HCT116 (cell line): ENCODE measurements around the gene TEKT3. TPM values are rescaled to one million over a fixed set of nuclear protein-coding genes. Genes with fewer than 3 reads are reported as not detected.

Source experiments
- ATAC-seq: fragments of 200-7000 bp; cut with Tn5 transposase; 2 replicates; pipeline ENCODE4 v1.9.1; 2020; ENCODE audit warnings: mild to moderate bottlenecking, moderate library complexity
- BruUV-seq: library from RNA; stranded (reverse); fragments of 400-500 nt; replicated peaks from 2 replicates; lab custom pipeline; 2021; lab: Mats Ljungman, UMichigan
- CTCF ChIA-PET: fragments of 300-600 bp; sonication (Branson Sonifier 250); formaldehyde crosslinking; loops from one replicate; lab custom pipeline; 2021; ENCODE audit warnings: antibody characterized with exemption; lab: Charles Lee
- POLR2A ChIA-PET: fragments of 300-600, 350-600 bp; sonication (Branson Sonifier 250); formaldehyde crosslinking; loops from one replicate; lab custom pipeline; 2021; ENCODE audit warnings: antibody characterized with exemption; lab: Charles Lee
- RAD21 ChIA-PET, 2 experiments: fragments of 300-600 bp; sonication (Branson Sonifier 250); formaldehyde crosslinking; loops; one replicate each; lab custom pipeline; 2023; ENCODE audit warnings: low total read pairs in 2 of 2; ENCODE audit not compliant: uncharacterized antibody in 2 of 2, unreplicated experiment in 2 of 2, low non-redundant PET in 1 of 2; lab: Charles Lee
- DNase-seq: peaks from one replicate; pipeline ENCODE4 v3.0.0-alpha.2; 2010; ENCODE audit warnings: low read depth, low spot score
- H2AFZ ChIP-seq: fragments of 200-600 bp; shearing (Covaris generic), sonication (generic); 2 replicates; pipeline ENCODE4 v1.6.1; 2017; ENCODE audit warnings: low read depth, mixed run types, mixed read lengths, antibody characterized with exemption, low read length; ENCODE audit not compliant: poor library complexity, severe bottlenecking
- H3K27ac ChIP-seq: 2 replicates; pipeline ENCODE4 v1.5.1; 2012; ENCODE audit warnings: low read depth, low read length
- H3K27me3 ChIP-seq: fragments of 200-600 bp; sonication (generic); 2 replicates; pipeline ENCODE4 v1.6.1; 2016; ENCODE audit warnings: mixed run types, low read length, mixed read lengths; ENCODE audit not compliant: insufficient read depth
- H3K36me3 ChIP-seq, 2 experiments: fragments of 200-500 bp in 1 of 2; fragments of 200-600 bp in 1 of 2; sonication (Bioruptor generic) in 1 of 2; sonication (generic) in 1 of 2; 2 replicates each; pipeline versions ENCODE4 v1.5.1 to v1.6.1; 2014 to 2016; ENCODE audit warnings: low read length in 2 of 2, inconsistent platforms in 1 of 2, mixed read lengths in 1 of 2, mixed run types in 1 of 2; ENCODE audit not compliant: insufficient read depth in 2 of 2, control insufficient read depth in 1 of 2
- H3K4me1 ChIP-seq, 2 experiments: fragments of 200-600 bp in 1 of 2; sonication (generic) in 1 of 2; 2 replicates each; pipeline versions ENCODE4 v1.5.1 to v1.6.1; 2012 to 2017; ENCODE audit warnings: low read length in 2 of 2, inconsistent platforms in 1 of 2, mild to moderate bottlenecking in 1 of 2, mixed read lengths in 1 of 2, mixed run types in 1 of 2, moderate library complexity in 1 of 2; ENCODE audit not compliant: insufficient read depth in 2 of 2, control insufficient read depth in 1 of 2
- H3K4me2 ChIP-seq: fragments of 200-600 bp; sonication (generic); 2 replicates; pipeline ENCODE4 v1.6.1; 2017; ENCODE audit warnings: mixed run types, low read length, mixed read lengths
- H3K4me3 ChIP-seq, 2 experiments: fragments of 200-600 bp in 1 of 2; sonication (generic) in 1 of 2; replicated peaks in 1 of 2; 2 replicates each; pipeline ENCODE4 v1.5.1; 2011 to 2016; ENCODE audit warnings: low read length in 2 of 2, control low read depth in 1 of 2, low read depth in 1 of 2, mild to moderate bottlenecking in 1 of 2, mixed read lengths in 1 of 2, mixed run types in 1 of 2
- H3K79me2 ChIP-seq: fragments of 200-600 bp; sonication (generic); 2 replicates; pipeline ENCODE4 v1.6.1; 2017; ENCODE audit warnings: mild to moderate bottlenecking, mixed run types, low read length, moderate library complexity, mixed read lengths; ENCODE audit not compliant: insufficient read depth
- H3K9ac ChIP-seq: fragments of 200-600 bp; sonication (generic); 2 replicates; pipeline ENCODE4 v1.6.1; 2016; ENCODE audit warnings: low read length, mixed read lengths
- H3K9me2 ChIP-seq: fragments of 200-600 bp; sonication (generic), shearing (Covaris generic); 2 replicates; pipeline ENCODE4 v1.6.1; 2017; ENCODE audit warnings: mixed run types, mild to moderate bottlenecking, moderate library complexity; ENCODE audit not compliant: insufficient read depth
- H3K9me3 ChIP-seq, 2 experiments: fragments of 200-500 bp in 1 of 2; fragments of 200-600 bp in 1 of 2; sonication (Bioruptor generic) in 1 of 2; sonication (generic) in 1 of 2; 2 replicates each; pipeline ENCODE4 v1.6.1; 2014 to 2017; ENCODE audit warnings: low read length in 2 of 2, mixed read lengths in 2 of 2, inconsistent platforms in 1 of 2, low read depth in 1 of 2, mild to moderate bottlenecking in 1 of 2, mixed run types in 1 of 2, moderate library complexity in 1 of 2; ENCODE audit not compliant: control insufficient read depth in 1 of 2, insufficient read depth in 1 of 2
- H4K20me1 ChIP-seq: fragments of 200-600 bp; sonication (generic), shearing (Covaris generic); 2 replicates; pipeline ENCODE4 v1.6.1; 2017; ENCODE audit warnings: mixed run types, mild to moderate bottlenecking, moderate library complexity; ENCODE audit not compliant: insufficient read depth
- CEBPB ChIP-seq: IDR thresholded peaks from 2 replicates; pipeline ENCODE4 v1.6.1; 2012; ENCODE audit warnings: low read depth
- ELF1 ChIP-seq: IDR thresholded peaks from 2 replicates; pipeline ENCODE4 v1.6.1; 2012; ENCODE audit warnings: low read depth, borderline replicate concordance
- MAX ChIP-seq: IDR thresholded peaks from 2 replicates; pipeline ENCODE4 v1.6.1; 2012
- RAD21 ChIP-seq: IDR thresholded peaks from 2 replicates; pipeline ENCODE4 v1.6.1; 2012; ENCODE audit warnings: low read depth, mild to moderate bottlenecking
- REST ChIP-seq: IDR thresholded peaks from 2 replicates; pipeline ENCODE4 v1.6.1; 2012; ENCODE audit warnings: low read depth
- SIN3A ChIP-seq: IDR thresholded peaks from 2 replicates; pipeline ENCODE4 v1.6.1; 2012; ENCODE audit warnings: low read depth
- SRF ChIP-seq: IDR thresholded peaks from 2 replicates; pipeline ENCODE4 v1.6.1; 2012; ENCODE audit warnings: low read depth
- TCF7L2 ChIP-seq: IDR thresholded peaks from 2 replicates; pipeline ENCODE4 v1.7.0; 2011; ENCODE audit warnings: borderline replicate concordance, inconsistent platforms; ENCODE audit not compliant: insufficient read depth, insufficient read length; ENCODE audit errors: extremely low read depth
- YY1 ChIP-seq: IDR thresholded peaks from 2 replicates; pipeline ENCODE4 v1.6.1; 2011; ENCODE audit warnings: low read length, low read depth, moderate library complexity, mild to moderate bottlenecking; ENCODE audit not compliant: insufficient replicate concordance; ENCODE audit errors: extremely low read depth
- ZBTB33 ChIP-seq: IDR thresholded peaks from 2 replicates; pipeline ENCODE4 v1.6.1; 2011; ENCODE audit warnings: mild to moderate bottlenecking, low read length, moderate library complexity; ENCODE audit not compliant: insufficient replicate concordance; ENCODE audit errors: extremely low read depth
- ZFX ChIP-seq: fragments of 450-650 bp; IDR thresholded peaks from 2 replicates; pipeline ENCODE4 v1.6.1; 2017
- ZNF274 ChIP-seq: fragments of 200-500 bp; sonication (Bioruptor generic); IDR thresholded peaks from 2 replicates; pipeline ENCODE4 v1.6.1; 2014; ENCODE audit warnings: mild to moderate bottlenecking, low read depth, low read length, inconsistent platforms
- intact Hi-C: fragments of 100-400 bp; cut with micrococcal nuclease; formaldehyde crosslinking; loops from 2 replicates; pipeline ENCODE4 v1.10.0; 2022
- total RNA-seq: library from RNA; stranded (reverse); gene quantifications from one replicate; pipeline ENCODE4 v1.2.1, GENCODE V29; 2021; ENCODE audit not compliant: unreplicated experiment

The TEKT3 gene
- total RNA-seq, 1 experiment from 2014 or later = 0.64 TPM

- Histone ChIP-seq H3K27me3 (no peaks in the 10 kb centered on the region), H3K36me3 (no peaks in the 10 kb centered on the region), H2AFZ (no peak overlapping the region), H4K20me1 (no peaks in the 10 kb centered on the region), H3K79me2 (no peaks in the 10 kb centered on the region), H3K9me2 (no peaks in the 10 kb centered on the region), H3K4me1 (no peaks in the 10 kb centered on the region), H3K4me3 (no peak overlapping the region), H3K9ac (no peak overlapping the region), H3K4me2 (no peak overlapping the region), H3K27ac (no peak overlapping the region), H3K9me3 (no peaks in the 10 kb centered on the region)
- intact Hi-C loops = no loop called here
- ATAC-seq (no peak), DNase-seq (no peak)
- ChIA-PET RAD21 (no interaction called here), POLR2A (no interaction called here), CTCF (no interaction called here)
- no TSS peak for BruUV-seq
- TF ChIP-seq SIN3A = no peak
- TF ChIP-seq ELF1 = no peak
- no peak for TF ChIP-seq MAX
- no peak for TF ChIP-seq ZBTB33
Observed at GRCh38 chr17:15361592-15361991, 20.2 kb upstream of the TEKT3 start.

GRCh38 chr17:15361151-15361550, 19.8 kb upstream of the TEKT3 start:
- CTCF ChIA-PET = no interaction called here
- ATAC-seq = no peak
- no peak for TF ChIP-seq ZFX
- no peak for TF ChIP-seq YY1
- no peak for TF ChIP-seq ZNF274
- TF ChIP-seq TCF7L2 = no peak
- TF ChIP-seq MAX = no peak
- no peak for TF ChIP-seq REST
- TF ChIP-seq RAD21 = no peak
- no peak for TF ChIP-seq CEBPB
- no peak for TF ChIP-seq SRF

More at GRCh38 chr17:15361151-15361550, 19.8 kb upstream of the TEKT3 start:
- ChIA-PET POLR2A (no interaction called here), RAD21 (no interaction called here)
- DNase-seq = no peak
- BruUV-seq = no TSS peak
- Histone ChIP-seq H3K27ac (no peak overlapping the region), H3K27me3 (no peaks in the 10 kb centered on the region), H3K9me3 (no peaks in the 10 kb centered on the region), H3K4me1 (no peaks in the 10 kb centered on the region), H3K36me3 (no peaks in the 10 kb centered on the region), H4K20me1 (no peaks in the 10 kb centered on the region), H2AFZ (no peak overlapping the region), H3K9me2 (no peaks in the 10 kb centered on the region), H3K79me2 (no peaks in the 10 kb centered on the region), H3K4me2 (no peak overlapping the region), H3K4me3 (no peak overlapping the region), H3K9ac (no peak overlapping the region)
- intact Hi-C loops = no loop called here
